Liver (tissue), 2 donors: ENCODE measurements around the gene SPATA33.

Experiments
- CTCF ChIP-seq: fragments of 150-350 bp; IDR thresholded peaks from 2 replicates; pipeline ENCODE4 v1.5.1; 2017; ENCODE audit warnings: improper control_type of control experiment, low read depth, low read length; ENCODE audit not compliant: missing input control
- YY1 ChIP-seq: IDR thresholded peaks from 2 replicates; pipeline ENCODE4 v1.6.1; 2016; ENCODE audit warnings: antibody characterized with exemption, mild to moderate bottlenecking
- TF ChIP-seq, protein P1 (sequence below): IDR thresholded peaks from 2 replicates; pipeline ENCODE4 v1.6.1; 2016; ENCODE audit warnings: antibody characterized with exemption
- donor health status: healthy.

- TF ChIP-seq YY1 = no peak
- TF ChIP-seq CTCF = no peak
- TF ChIP-seq, protein P1, sequence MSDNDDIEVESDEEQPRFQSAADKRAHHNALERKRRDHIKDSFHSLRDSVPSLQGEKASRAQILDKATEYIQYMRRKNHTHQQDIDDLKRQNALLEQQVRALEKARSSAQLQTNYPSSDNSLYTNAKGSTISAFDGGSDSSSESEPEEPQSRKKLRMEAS = no peak
These were observed 12.5 kb upstream of the SPATA33 start for GRCh38 chr16:89645122-89645521.
